SKM-1 treated with dmso at 0.1 percent for 144 hours (cell line): ENCODE data around the gene TMPRSS15.
"Not testable (repeated sequence)": the region's sequence is repeated elsewhere in the genome, so short reads cannot be mapped to it uniquely, and the experiment has no call there.

ENCODE experiments used
- DNase-seq: peaks from one replicate; lab custom pipeline; 2025; ENCODE audit not compliant: unreplicated experiment; lab: John Stamatoyannopoulos, UW

The TMPRSS15 gene

GRCh38 chr21:18403735-18404450 is at the start of gene TMPRSS15:
TMPRSS15 (minus strand) TSS chr21:18403785; CDS start chr21:18403622, 163 bp downstream.
- DNase-seq: no peak

GRCh38 chr21:18451670-18452069 is 48.1 kb upstream of the TMPRSS15 start:
- DNase-seq: no peak

- DNase-seq: no peak
Measured at GRCh38 chr21:18449605-18450550, 46.3 kb upstream of the TMPRSS15 start.

- DNase-seq: no peak
Measured at GRCh38 chr21:18443701-18444100, 40.1 kb upstream of the TMPRSS15 start.

- no peak for DNase-seq
Measured at GRCh38 chr21:18443085-18443484, 39.5 kb upstream of the TMPRSS15 start.

- DNase-seq: peak; percentile 7
Measured at GRCh38 chr21:18430341-18430740, 26.8 kb upstream of the TMPRSS15 start.

GRCh38 chr21:18424276-18424675 is 20.7 kb upstream of the TMPRSS15 start:
- DNase-seq: no peak

- DNase-seq: no peak
Measured at GRCh38 chr21:18417141-18417790, 13.7 kb upstream of the TMPRSS15 start.

- no peak for DNase-seq
Measured at GRCh38 chr21:18411565-18411964, 8.0 kb upstream of the TMPRSS15 start.

GRCh38 chr21:18409579-18409978 is 6.0 kb upstream of the TMPRSS15 start:
- DNase-seq: no peak

- no peak for DNase-seq
Measured at GRCh38 chr21:18398843-18399242, 4.7 kb downstream of the TMPRSS15 start.

- no peak for DNase-seq
Measured at GRCh38 chr21:18387994-18388393, 15.6 kb downstream of the TMPRSS15 start.

- peak; percentile 43 for DNase-seq
Measured at GRCh38 chr21:18384771-18385170, 18.8 kb downstream of the TMPRSS15 start.

- not testable (repeated sequence) for DNase-seq
Measured at GRCh38 chr21:18382934-18383619, 20.5 kb downstream of the TMPRSS15 start.

- DNase-seq: no peak
Measured at GRCh38 chr21:18382141-18382540, 21.4 kb downstream of the TMPRSS15 start.

GRCh38 chr21:18373606-18374005 is 30.0 kb downstream of the TMPRSS15 start:
- no peak for DNase-seq

GRCh38 chr21:18370301-18370700 is 33.3 kb downstream of the TMPRSS15 start:
- no peak for DNase-seq

GRCh38 chr21:18369115-18369514 is 34.5 kb downstream of the TMPRSS15 start:
- DNase-seq: no peak

GRCh38 chr21:18368205-18368604 is 35.4 kb downstream of the TMPRSS15 start:
- no peak for DNase-seq

- no peak for DNase-seq
Measured at GRCh38 chr21:18356801-18357200, 46.8 kb downstream of the TMPRSS15 start.

- DNase-seq: no peak
Measured at GRCh38 chr21:18354947-18355346, 48.6 kb downstream of the TMPRSS15 start.
